ENCODE data around the gene CAMK4. TPM values are rescaled to one million over a fixed set of nuclear protein-coding genes. Genes with fewer than 3 reads are reported as not detected.

CAMK4 gene
- total and polyA plus RNA-seq, 9 of the 15 experiments (the other 6 are each of a cell fraction or from before 2014, with no cell fraction given) = 0.35 TPM; not detected in 8

DNA sequence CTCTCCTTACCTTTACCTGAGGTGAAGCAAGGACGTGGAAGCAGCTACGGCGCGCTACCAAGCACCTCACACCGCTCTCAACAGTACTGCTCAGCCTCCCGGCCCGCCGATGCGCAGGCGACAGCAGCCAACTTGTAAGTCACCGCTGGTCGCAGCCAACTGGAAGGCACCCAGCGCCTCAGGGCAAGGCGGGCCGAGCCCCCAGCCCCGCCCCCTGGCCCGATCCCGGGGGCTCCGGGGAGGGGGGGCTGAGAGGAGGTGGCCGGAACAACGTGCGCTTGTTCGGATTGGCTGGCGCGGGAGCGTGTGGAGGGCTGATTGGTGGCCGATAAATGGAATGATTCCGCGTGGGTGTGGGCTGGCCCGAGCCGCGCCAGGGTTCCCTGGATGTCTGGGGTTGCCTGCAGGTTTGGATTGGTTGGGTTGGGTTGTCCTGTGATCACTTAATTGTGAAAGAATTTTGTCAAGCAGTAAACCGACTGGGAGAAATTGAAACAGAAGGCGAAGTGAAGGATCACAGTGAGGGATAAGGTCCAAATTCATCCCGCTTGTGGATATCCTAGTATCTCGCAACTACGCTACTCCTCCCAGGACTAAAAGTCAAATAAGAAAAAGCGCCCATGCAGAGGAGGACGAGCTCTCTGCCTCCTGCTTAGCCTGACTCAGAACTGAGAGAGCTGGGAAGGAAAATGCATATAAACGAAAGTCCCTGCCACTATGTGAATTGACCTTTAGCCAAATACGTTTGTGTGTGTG lies 288.4 kb downstream of the CAMK4 start, which contains the start of gene STARD4 (continued):
- TF ChIP-seq RREB1 (CRISPR knock-in tag; IDR thresholded peaks at IDR 0.05) (0 out of 2 replicates have a peak, but pooled peaks have one; percentile 77), RBM34 (IDR thresholded peaks at IDR 0.05; ENCODE audit: borderline replicate concordance, insufficient read depth, low read length) (no peak), RAD21 (CRISPR knock-in tag; conservative IDR thresholded peaks at IDR 0.05 in 1 of 2, IDR thresholded peaks at IDR 0.05 in 1 of 2) (0 out of 4 replicates have a peak, but pooled peaks of 1 of the 2 experiments have one; percentile 5), ETV1 (tag; conservative IDR thresholded peaks at IDR 0.05; ENCODE audit: low read depth) (peak; percentile 26; the same call in 1 of the 2 replicates), ARHGAP35 (IDR thresholded peaks at IDR 0.05; ENCODE audit: partially characterized antibody) (no peak), KLF13 (tag; IDR thresholded peaks at IDR 0.05; ENCODE audit: borderline replicate concordance, low read depth) (0 out of 2 replicates have a peak, but pooled peaks have one; percentile 27), PTTG1 (tag; IDR thresholded peaks at IDR 0.05; ENCODE audit: low read depth) (no peak), NR3C1 (CRISPR knock-in tag; IDR thresholded peaks at IDR 0.05) (no peak), DNMT1 (IDR thresholded peaks at IDR 0.05) (peak; percentile 67; the same call in 1 of the 2 replicates), ARID2 (IDR thresholded peaks at IDR 0.05) (peak; percentile 62), SREBF1 (IDR thresholded peaks at IDR 0.05; ENCODE audit: borderline replicate concordance, low read depth, low read length) (peak; percentile 93)
- TF ChIP-seq, protein P1, sequence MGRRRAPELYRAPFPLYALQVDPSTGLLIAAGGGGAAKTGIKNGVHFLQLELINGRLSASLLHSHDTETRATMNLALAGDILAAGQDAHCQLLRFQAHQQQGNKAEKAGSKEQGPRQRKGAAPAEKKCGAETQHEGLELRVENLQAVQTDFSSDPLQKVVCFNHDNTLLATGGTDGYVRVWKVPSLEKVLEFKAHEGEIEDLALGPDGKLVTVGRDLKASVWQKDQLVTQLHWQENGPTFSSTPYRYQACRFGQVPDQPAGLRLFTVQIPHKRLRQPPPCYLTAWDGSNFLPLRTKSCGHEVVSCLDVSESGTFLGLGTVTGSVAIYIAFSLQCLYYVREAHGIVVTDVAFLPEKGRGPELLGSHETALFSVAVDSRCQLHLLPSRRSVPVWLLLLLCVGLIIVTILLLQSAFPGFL (CRISPR knock-in tag; IDR thresholded peaks at IDR 0.05) = peak; percentile 89; the same call in 1 of the 2 replicates
- TF ChIP-seq, protein P2, sequence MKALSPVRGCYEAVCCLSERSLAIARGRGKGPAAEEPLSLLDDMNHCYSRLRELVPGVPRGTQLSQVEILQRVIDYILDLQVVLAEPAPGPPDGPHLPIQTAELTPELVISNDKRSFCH (CRISPR knock-in tag; IDR thresholded peaks at IDR 0.05) = no peak
- TF ChIP-seq, protein P2 (tag; IDR thresholded peaks at IDR 0.05) = peak; percentile 96; the same call in 1 of the 2 replicates
- TF ChIP-seq, protein P3, sequence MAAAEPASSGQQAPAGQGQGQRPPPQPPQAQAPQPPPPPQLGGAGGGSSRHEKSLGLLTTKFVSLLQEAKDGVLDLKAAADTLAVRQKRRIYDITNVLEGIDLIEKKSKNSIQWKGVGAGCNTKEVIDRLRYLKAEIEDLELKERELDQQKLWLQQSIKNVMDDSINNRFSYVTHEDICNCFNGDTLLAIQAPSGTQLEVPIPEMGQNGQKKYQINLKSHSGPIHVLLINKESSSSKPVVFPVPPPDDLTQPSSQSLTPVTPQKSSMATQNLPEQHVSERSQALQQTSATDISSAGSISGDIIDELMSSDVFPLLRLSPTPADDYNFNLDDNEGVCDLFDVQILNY (CRISPR knock-in tag; IDR thresholded peaks at IDR 0.05) = peak; percentile 40; the same call in 1 of the 2 replicates
- TF ChIP-seq, protein P4, sequence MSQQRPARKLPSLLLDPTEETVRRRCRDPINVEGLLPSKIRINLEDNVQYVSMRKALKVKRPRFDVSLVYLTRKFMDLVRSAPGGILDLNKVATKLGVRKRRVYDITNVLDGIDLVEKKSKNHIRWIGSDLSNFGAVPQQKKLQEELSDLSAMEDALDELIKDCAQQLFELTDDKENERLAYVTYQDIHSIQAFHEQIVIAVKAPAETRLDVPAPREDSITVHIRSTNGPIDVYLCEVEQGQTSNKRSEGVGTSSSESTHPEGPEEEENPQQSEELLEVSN (IDR thresholded peaks at IDR 0.05; ENCODE audit: borderline replicate concordance in 1 of 2, extremely low read depth in 1 of 2, insufficient read depth in 1 of 2, insufficient read length in 1 of 2, low read depth in 1 of 2, low read length in 1 of 2, poor library complexity in 1 of 2, severe bottlenecking in 1 of 2) = no peak
